GM18873 (cell line): Measurements from ENCODE around the gene VPS13D.
"Not testable (repeated sequence)": the region's sequence is repeated elsewhere in the genome, so short reads cannot be mapped to it uniquely, and the experiment has no call there.

Source experiments
- ATAC-seq: cut with Tn5 transposase; IDR thresholded peaks from one replicate; pipeline ENCODE4 v1.9.1; 2021; ENCODE audit warnings: mild to moderate bottlenecking, moderate library complexity, moderate number of reproducible peaks; ENCODE audit not compliant: unreplicated experiment, low FRiP score

The VPS13D gene

DNA sequence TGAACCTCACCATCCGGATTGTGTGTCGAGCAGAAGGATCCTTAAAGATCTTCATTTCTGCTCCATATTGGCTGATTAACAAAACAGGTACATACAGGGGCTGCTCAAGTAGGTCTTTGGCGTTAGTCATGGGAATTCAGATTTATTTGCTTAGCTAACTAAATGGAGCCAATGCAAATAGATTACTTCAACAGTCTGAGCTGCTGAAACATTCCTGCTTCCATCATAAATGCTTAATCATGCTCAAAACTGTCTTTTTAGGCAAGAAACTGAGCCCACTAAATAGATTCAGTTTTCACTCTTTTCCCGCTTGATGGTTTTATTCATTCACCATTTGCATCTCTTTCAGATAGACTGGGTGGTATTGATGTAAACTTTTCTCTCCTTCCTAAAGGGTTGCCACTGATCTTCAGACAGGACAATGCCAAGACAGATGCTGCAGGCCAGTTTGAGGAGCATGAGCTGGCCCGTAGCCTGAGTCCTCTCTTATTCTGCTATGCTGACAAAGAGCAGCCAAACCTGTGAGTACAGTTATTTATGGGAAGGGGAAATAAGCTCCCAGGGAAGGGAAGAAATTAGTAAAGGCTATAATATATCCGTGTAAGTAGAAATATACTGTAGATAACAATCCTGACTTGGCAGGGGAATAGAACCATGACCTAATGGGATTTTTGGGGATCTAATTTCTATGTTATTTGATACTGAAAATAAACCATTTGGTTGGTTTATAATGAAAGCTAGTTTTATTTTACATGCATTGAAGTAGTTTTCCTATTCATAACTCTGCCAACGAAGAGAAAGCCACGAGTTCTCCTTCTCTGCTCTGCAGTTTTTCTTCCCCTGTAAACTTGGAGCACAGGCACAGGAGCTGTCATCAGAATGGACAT, 126.4 kb downstream of the VPS13D start:
- ATAC-seq, result no peak

DNA sequence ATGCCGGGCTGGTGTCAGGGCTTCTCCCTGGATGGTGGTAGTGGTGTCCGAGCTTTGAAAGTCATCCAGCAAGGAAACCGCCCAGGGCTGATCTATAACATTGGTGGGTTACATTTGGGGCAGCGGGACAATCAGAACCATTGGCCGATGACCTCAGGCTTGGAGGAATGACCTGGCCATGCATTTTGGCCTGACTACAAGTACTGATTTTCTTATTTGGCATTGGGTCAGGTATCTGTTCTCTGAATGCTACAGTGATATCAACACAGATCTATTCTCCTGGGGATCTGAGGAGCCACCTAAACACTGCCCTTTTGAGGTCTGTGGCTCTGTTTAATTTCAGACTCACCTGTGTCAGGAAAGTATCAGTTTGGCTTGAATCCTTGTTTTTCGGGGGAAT, 128.7 kb downstream of the VPS13D start:
- no peak for ATAC-seq

DNA sequence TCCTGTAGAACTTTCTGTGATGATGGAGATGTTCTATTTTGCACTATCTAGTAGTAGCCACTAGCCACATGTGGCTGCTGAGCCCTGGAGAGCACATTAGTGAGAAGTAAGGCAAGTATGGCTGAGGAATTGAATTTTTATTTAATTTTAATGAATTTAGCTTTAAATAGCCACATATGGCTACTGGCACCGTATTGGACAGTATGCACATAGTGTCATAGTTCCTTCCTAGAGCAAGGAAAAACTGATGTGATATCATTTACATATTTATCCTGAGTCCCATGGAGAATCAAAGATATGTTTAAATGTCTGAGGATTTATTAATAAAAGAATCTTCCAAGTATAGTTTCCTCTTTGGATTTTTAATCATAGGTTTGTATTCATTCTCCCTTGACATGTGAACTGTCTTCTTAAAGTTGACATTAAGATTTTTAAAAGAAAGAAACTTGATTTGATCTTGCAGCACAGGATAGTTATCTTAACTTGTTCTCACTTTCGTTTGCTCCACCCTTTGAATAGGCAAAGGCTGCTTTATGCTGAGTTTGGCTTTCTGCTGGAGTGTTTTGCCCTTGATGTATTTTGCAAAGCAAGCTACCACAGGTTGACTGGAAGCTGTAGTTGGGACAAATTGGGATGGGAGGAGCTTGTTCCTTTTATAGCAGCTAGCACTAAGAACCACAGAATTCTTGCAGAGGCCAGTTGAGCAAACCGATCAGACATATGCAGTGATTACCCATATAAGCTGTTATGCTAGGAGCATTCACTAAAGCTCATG, 129.7 kb downstream of the VPS13D start:
- no peak for ATAC-seq

DNA sequence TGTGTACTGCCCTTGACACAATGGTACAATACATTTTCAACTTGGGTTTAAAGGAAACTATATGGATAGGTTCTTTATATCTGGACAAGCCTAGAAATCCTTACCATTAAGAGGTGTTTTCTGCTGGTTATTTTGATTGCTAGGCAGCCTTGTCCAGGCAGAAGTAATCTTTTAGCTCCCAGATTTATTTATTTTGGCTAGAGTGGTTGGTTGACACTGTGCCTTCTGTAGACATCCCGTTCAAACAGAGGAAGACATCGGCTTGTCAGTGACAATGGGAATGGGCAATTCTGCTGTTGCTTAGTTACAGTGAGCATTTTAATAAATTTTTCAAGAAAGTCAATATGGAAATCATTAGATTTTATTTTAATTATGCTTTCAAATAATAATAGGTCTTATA, 138.8 kb downstream of the VPS13D start:
- no peak for ATAC-seq

DNA sequence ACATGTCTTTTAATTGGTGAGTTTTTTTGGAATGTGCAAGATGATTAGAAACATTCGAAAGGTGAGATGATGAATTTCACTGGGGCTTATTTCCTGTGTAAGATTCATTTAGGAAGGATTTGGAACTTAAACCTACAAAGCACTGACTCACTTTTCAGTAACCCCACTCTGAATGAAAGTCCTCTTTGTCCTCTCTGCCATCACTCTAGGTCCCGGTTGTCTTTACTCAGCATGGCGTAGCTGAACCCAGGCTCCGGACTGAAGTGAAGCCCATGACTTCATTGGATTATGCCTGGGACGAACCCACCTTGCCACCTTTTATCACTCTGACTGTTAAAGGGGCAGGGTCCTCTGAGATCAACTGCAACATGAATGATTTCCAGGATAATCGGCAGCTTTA, 139.4 kb downstream of the VPS13D start:
- ATAC-seq, result no peak

DNA sequence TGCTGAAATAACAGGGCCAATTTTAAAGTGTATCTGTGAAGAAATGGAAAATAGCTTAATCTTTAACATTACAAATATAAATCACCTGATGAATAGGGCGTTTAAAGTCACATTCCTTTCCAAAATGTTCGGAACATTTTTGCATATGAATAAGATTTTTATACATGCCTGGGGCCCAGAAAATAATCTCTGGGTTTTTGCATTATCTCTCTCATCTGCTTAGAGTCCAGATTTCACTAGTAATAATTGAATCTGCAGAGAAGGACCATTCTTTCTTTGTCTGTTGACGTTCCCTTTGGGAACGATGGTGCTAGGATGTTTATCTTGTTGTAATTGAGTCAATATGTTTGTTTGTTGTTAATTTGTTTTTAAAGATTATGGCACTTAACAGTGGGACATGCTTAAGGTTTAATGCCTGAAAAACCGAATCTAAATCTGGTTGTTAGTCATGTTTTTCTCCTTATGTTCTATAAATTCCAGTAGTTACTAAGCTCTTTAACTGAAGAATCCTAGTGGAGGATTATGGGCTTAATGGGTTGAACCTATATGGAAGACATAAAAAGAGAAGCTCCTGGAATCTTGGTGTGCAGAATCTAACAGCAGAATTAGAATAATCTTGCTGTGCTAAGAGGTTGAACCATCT, 140.6 kb downstream of the VPS13D start:
- no peak for ATAC-seq

DNA sequence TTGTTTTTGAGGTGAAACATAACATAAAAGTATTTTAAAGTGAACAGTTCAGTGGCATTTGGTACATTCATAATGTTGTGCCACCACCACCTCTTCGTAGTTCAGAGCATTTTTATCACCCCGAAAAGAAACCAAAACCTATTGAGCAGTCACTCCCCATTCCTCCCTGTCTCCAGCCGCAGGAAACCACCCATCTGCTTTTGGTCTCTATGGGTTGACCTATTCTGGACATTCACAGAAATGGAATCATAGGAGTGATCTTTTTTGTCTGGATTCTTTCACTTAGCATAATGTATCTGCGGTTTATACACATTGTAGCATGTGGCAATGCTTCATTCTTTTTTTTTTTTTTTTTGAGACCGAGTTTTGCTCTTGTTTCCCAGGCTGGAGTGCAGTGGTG, 141.2 kb downstream of the VPS13D start:
- ATAC-seq, result no peak

DNA sequence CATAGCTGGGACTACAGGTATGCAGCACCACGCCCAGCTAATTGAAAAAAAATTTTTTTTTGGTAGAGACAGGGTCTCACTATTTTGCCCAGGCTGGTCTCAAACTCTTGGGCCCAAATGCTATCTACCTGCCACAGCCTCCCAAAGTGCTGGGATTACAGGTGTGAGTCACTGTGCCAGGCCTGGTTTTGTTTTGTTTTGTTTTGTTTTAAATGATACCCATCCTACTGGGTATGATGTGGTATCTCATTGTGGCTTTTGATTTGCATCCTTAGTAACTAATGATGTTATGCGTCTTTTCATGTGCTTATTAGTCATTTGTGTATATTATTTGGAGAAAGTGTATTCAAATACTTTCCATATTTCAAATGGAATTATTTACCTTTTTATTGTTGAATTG, 142.3 kb downstream of the VPS13D start:
- ATAC-seq, result no peak

DNA sequence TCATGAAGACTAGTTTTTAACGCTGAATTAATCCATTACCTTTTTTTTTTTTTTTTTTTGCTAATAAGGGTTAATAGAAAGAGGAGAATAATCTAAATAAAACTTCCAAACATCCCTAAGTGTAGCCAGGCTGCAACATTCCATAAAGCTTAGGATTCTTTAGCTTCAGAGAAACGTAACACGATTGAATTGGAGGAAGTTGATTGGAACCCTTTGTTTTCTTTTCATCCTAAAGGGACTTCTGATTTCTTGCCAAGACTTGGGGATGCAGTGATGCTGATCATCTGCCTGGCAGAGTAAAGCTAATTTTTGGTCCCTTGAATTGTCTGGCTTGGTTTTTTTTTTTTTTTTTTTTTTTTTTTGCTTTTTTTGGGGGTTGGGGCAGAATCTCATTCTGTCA, 142.9 kb downstream of the VPS13D start:
- ATAC-seq, result no peak

DNA sequence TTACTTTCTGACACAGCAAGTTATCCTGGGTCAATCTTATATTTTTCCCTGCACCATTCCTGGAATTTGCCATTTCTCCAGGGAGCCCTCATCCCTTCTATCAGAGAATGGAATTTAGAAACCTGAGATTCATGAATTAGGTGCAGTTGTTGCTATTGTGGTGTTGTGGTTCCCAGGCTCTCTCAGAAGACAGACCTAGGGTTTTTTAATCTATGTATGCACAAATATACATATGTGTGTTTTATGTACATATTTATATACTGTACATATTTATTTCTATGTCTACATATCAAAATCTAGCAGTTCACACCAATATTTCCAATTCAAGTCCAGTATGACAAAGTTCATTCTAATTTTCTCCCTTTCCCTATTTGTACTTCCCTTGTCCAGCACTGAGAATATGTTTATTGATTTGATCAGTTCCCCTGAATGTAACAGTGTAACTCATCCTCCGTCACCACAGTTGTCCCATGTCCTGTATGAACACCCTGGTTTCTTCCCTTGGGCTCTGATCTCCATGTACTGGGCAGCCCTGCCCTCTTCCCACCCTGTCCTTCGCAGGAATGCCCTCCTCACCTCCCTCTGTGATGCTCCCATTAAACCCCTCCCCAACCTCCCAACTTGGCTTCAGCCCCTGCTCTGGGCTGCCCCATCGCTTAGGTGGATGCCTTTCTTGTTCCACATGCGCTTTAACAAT, 145.5 kb downstream of the VPS13D start:
- no peak for ATAC-seq

DNA sequence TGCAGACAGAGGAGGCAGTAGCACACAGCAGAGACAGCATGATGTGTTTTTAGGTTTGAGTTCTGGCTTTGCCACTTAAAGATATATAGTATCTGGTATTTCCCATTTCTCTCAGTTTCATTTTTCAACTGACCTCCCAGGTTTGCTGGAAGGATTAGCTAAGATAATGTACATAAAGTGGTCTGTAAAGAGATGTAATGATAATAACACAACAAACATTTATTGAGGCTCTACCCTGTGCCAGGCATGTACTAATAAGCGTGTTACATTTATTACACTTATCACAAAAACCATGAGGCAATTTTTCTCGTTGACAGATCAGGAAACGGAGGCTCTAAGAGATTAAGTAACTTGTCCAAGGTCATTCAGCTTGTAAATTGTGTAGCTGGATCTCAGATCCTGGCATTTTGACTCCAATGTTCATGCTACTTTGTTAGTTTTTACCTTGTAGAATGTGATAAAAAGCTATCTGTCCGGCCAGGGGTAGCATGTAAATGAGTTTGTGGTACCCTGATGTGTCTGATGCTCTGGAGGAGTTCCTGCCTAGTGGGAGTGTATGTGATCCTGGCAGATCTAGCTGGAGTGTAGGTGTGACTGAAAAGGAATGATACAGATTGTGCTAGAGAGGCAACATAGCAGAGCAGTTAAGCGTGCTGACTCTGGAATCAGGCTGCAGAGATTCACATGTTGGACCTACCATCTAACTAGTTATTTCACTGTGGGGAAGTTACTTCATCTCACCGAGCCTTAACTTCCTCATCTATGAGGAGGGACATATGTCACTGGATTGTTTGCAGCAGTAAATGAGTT, 146.6 kb downstream of the VPS13D start:
- no peak for ATAC-seq

DNA sequence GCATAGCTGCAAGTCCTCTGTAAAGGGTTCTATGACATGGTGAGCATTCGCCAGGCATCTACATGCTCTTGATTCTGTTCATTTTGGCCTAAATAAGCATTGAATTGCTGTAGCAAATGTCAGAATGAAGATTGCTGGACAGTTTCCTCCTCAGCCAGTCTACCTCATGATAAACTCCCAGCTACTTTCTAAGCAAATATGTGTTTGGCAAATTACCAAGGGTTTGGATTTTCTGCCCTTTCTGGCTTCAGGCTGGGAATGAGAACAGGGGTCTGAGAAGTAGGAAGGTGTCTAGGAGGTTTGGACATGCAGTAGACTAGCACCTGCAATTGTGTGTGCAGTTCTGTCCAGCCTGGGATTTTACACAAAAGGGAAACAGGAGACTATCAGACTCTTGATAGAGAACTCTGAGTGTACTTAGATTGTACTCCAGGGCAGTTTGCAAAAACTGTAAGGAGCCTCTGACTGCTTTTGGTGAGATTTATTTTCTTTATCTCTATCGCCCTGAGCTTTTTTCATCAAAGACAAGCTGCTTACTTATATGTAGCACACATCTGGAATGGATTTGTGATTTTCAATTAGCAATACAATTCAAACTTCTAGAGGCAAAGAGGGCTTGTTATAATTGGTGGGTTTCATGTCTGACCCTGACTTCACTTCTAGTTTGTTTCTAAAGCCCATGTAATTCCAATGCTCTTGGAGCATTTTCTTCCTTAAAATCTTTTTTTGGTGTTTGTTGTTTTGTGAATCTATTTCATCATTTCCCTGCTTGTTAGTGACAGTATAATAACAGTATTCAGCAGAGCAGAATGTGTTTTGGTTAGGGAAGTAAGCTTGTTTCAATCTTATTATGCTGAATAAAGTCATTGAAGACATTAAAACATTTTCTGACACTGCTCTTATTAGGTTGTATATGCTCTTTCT, 150.8 kb downstream of the VPS13D start:
- ATAC-seq, result no peak

DNA sequence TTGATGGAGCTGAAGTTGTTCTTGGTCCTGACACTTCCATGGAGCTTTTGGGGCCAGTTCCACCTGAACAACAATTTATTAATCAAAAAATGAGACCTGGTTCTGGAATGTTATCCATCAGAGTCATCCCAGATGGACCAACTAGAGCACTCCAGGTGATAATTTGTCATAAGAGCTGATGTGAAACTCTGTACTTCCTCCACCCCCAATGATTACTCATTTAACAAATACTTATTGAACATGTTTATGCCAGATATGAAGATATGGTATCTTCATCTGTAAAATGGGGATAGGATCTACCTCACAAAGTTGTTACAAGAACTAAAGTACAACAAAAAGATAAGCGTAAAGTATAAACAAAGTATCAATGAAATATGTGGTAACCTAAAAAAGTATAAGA, 153.2 kb downstream of the VPS13D start:
- no peak for ATAC-seq

DNA sequence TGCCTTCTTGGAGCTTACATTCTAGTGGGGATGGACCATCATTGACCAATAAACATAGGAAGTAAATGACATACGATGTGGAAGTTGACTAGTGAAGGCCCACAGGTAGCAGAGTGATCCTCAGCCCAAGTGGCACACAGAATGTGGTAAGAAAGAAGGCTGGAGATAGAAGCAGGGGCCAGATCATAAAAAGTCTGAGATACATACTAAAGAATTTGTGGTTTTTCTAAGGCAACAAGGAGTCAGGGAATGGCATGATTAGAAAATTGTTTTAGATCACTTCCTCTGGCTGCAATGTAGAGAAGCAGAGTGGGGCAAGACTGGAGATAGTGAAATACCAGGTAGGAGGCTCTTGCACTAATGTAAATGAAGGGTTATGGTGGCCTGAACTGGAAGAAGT, 154.0 kb downstream of the VPS13D start:
- ATAC-seq, result no peak

DNA sequence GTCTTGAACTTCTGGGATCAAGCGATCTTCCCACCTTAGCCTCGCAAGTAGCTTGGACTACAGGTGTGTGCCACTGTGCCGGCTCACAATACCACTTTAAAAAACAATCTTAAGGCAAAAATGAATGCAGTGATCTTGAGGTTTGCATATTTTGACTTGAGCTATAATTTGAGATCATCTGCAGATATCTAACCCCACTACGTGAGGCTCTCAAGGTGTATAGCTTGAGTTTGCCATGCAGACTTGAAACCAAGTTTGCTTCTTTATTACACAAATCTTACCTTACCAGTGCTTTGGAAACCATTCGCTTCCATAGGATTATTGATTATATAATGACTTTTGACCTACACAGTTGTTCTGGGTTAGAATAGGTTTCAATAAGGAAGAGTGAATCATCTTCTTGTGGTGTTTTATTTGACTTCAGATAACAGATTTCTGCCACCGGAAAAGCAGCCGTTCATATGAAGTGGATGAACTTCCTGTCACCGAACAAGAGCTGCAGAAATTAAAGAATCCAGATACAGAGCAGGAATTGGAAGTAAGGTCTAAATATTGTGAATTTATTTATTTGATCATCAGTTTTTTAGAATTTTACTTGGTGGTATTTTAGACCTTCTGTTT, 155.1 kb downstream of the VPS13D start:
- no peak for ATAC-seq

DNA sequence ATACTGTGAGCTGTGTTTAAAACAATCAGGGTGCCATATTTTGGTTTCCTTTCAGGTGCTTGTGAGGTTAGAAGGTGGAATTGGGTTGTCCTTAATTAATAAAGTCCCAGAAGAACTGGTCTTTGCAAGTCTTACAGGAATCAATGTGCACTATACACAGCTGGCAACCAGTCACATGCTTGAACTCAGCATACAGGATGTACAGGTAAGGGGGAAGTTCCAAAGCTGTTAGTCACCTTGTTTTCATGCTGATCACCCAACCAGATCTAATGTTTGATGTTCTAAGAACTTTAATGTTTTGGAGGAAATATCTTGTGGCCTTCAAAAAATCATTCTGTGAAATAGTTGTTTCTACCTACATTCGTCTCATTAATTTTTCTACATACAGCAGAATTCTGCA, 156.3 kb downstream of the VPS13D start:
- no peak for ATAC-seq

DNA sequence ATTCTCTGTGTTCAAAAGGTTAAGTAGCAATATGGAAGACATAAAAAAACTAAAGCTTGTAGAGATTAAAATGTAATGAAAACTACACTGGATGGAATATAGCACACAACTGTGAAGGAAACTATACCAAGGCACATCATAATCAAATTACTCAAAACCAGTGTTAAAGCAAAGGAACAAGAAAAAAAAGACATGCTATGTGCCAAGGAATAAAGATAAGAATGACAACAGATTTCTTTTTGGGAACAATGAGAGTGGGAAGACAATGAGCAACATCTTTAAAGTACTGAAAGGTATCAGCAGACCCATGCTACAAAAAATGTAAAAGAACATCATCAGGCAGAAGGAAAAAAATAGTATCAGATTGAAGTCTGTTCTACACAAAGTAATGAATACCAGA, 157.8 kb downstream of the VPS13D start:
- no peak for ATAC-seq

DNA sequence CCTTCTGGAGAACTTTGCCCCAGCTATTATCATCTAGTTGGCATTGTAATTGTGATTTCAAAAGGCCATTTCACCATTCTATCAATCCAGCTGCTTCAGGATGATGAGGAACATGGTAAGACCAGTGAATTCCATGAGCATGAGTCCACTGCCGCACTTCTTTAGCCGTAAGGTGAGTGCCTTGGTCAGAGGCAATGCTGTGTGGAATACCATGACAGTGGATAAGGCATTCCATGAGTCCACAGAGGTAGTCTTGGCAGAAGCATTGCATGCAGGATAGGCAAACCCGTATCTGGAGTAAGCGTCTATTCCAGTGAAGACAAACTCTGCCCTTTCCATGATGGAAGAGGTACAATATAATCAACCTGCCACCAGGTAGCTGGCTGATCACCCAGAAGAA, 160.5 kb downstream of the VPS13D start:
- not testable (repeated sequence) for ATAC-seq
